A549 (cell line): ENCODE measurements around the gene CCDC83. TPM values are rescaled to one million over a fixed set of nuclear protein-coding genes. Genes with fewer than 3 reads are reported as not detected.

Experiments used
- ATAC-seq, 2 experiments: fragments of 200-7000 bp in 1 of 2; fragments of >200 bp in 1 of 2; cut with Nextera tagmentation in 1 of 2; cut with Tn5 transposase in 1 of 2; 3 replicates each; pipeline versions ENCODE4 v1.8.0 to v1.9.1; 2018 to 2020; ENCODE audit warnings: mild to moderate bottlenecking in 1 of 2, moderate library complexity in 1 of 2
- CTCF ChIA-PET: fragments of 300-600 bp; sonication (Branson Sonifier 250); formaldehyde crosslinking; extraction: SDS; loops from one replicate; lab custom pipeline; 2021; ENCODE audit warnings: antibody characterized with exemption, inconsistent platforms; lab: Yijun Ruan, JAX
- POLR2A ChIA-PET: fragments of 350-600 bp; formaldehyde crosslinking; extraction: SDS; loops from one replicate; lab custom pipeline; 2021; ENCODE audit warnings: antibody characterized with exemption, inconsistent platforms; lab: Yijun Ruan, JAX
- DNase-seq, 2 experiments: peaks; one replicate each; pipeline versions ENCODE4 v3.0.0 to v3.0.0-alpha.2; 2011 to 2016; ENCODE audit warnings: low read depth in 1 of 2, low spot score in 1 of 2
- FAIRE-seq: peaks from 2 replicates; lab custom pipeline; 2011; peaks lifted over from hg19 to GRCh38; lab: Jason Lieb, UNC
- H3K27ac ChIP-seq, 2 experiments: fragments of >200 bp; sonication (Bioruptor Twin); formaldehyde crosslinking; 3 replicates each; pipeline ENCODE4 v1.5.1; 2016 to 2017
- H3K4me1 ChIP-seq: fragments of >200 bp; sonication (Bioruptor Twin); formaldehyde crosslinking; 3 replicates; pipeline ENCODE4 v1.6.1; 2016
- H3K4me2 ChIP-seq: fragments of >200 bp; sonication (Bioruptor Twin); formaldehyde crosslinking; 3 replicates; pipeline ENCODE4 v1.6.1; 2016
- H3K4me3 ChIP-seq: fragments of >200 bp; sonication (Bioruptor Twin); formaldehyde crosslinking; 3 replicates; pipeline ENCODE4 v1.5.1; 2016
- H3K9me3 ChIP-seq: fragments of >200 bp; sonication (Bioruptor Twin); formaldehyde crosslinking; 3 replicates; pipeline ENCODE4 v1.6.1; 2016
- CBX2 ChIP-seq: fragments of 200-600 bp; sonication (generic); IDR thresholded peaks from 2 replicates; pipeline ENCODE4 v1.6.1; 2016; ENCODE audit warnings: low read depth, mild to moderate bottlenecking, borderline replicate concordance
- CEBPB ChIP-seq, 2 experiments: fragments of >200 bp in 1 of 2; sonication (Bioruptor Twin) in 1 of 2; formaldehyde crosslinking in 1 of 2; IDR thresholded peaks; 2 replicates each; pipeline ENCODE4 v1.6.1; 2012 to 2016
- CHD2 ChIP-seq: fragments of 150-350 bp; IDR thresholded peaks from 2 replicates; pipeline ENCODE4 v1.6.1; 2014; ENCODE audit warnings: low read length; ENCODE audit not compliant: partially characterized antibody
- CHD4 ChIP-seq: fragments of 200-600 bp; sonication (generic); IDR thresholded peaks from 2 replicates; pipeline ENCODE4 v1.6.1; 2016; ENCODE audit warnings: antibody characterized with exemption, mild to moderate bottlenecking, borderline replicate concordance
- FOSB ChIP-seq: fragments of 250-450 bp; sonication (Bioruptor Pico); IDR thresholded peaks from 2 replicates; pipeline ENCODE4 v1.5.0; 2020; ENCODE audit warnings: mild to moderate bottlenecking, moderate library complexity
- FOSL2 ChIP-seq, 2 experiments: fragments of 450-650 bp in 1 of 2; fragments of >200 bp in 1 of 2; sonication (Bioruptor Twin) in 1 of 2; formaldehyde crosslinking; IDR thresholded peaks; 2 replicates each; pipeline versions ENCODE4 v1.5.0 to v1.6.1; 2016 to 2020; ENCODE audit warnings: mild to moderate bottlenecking in 1 of 2, moderate library complexity in 1 of 2
- FOXS1 ChIP-seq: fragments of 250-450 bp; sonication (Bioruptor Pico); IDR thresholded peaks from 2 replicates; pipeline ENCODE4 v1.5.0; 2020; ENCODE audit warnings: mild to moderate bottlenecking, moderate library complexity
- HDAC2 ChIP-seq: fragments of 200-600 bp; sonication (generic); IDR thresholded peaks from 2 replicates; pipeline ENCODE4 v1.6.1; 2016
- HES2 ChIP-seq: fragments of >200 bp; sonication (Bioruptor Twin); formaldehyde crosslinking; IDR thresholded peaks from 2 replicates; pipeline ENCODE4 v1.6.1; 2016
- HOXA7 ChIP-seq: fragments of 250-450 bp; sonication (Bioruptor Pico); IDR thresholded peaks from 2 replicates; pipeline ENCODE4 v1.5.0; 2020; ENCODE audit warnings: mild to moderate bottlenecking, moderate library complexity
- HOXB13 ChIP-seq: fragments of 250-450 bp; sonication (Bioruptor Pico); IDR thresholded peaks from 2 replicates; pipeline ENCODE4 v1.5.0; 2020; ENCODE audit warnings: low read depth, mild to moderate bottlenecking, moderate library complexity
- KDM5A ChIP-seq: fragments of 200-600 bp; sonication (generic); IDR thresholded peaks from 2 replicates; pipeline ENCODE4 v1.6.1; 2016; ENCODE audit warnings: antibody characterized with exemption, mild to moderate bottlenecking
- MAFK ChIP-seq: fragments of 450-650 bp; IDR thresholded peaks from 2 replicates; pipeline ENCODE4 v1.6.1; 2014; ENCODE audit not compliant: partially characterized antibody
- MAX ChIP-seq: IDR thresholded peaks from 2 replicates; pipeline ENCODE4 v1.6.1; 2012
- MYC ChIP-seq: IDR thresholded peaks from 2 replicates; pipeline ENCODE4 v1.6.1; 2012; ENCODE audit warnings: mild to moderate bottlenecking, inconsistent platforms, low read length, improper control_type of control experiment, borderline replicate concordance
- NFE2L2 ChIP-seq: fragments of 150-350 bp; conservative IDR thresholded peaks from 2 replicates; pipeline ENCODE4 v1.6.1; 2014; ENCODE audit warnings: low read length
- PBX3 ChIP-seq: IDR thresholded peaks from 2 replicates; pipeline ENCODE4 v1.6.1; 2012
- PHF8 ChIP-seq: fragments of 200-600 bp; sonication (generic); IDR thresholded peaks from 2 replicates; pipeline ENCODE4 v1.6.1; 2016; ENCODE audit warnings: low read depth, mild to moderate bottlenecking, antibody characterized with exemption, moderate library complexity, borderline replicate concordance
- POLR2A ChIP-seq: IDR thresholded peaks from 2 replicates; pipeline ENCODE4 v1.6.1; 2012; ENCODE audit warnings: mild to moderate bottlenecking, low read length
- POLR2AphosphoS2 ChIP-seq: conservative IDR thresholded peaks from 2 replicates; pipeline ENCODE4 v1.6.1; 2012; ENCODE audit warnings: low read length, improper control_type of control experiment, inconsistent platforms
- RARB ChIP-seq: fragments of 250-450 bp; sonication (Bioruptor Pico); IDR thresholded peaks from 2 replicates; pipeline ENCODE4 v1.8.0; 2021; ENCODE audit warnings: mild to moderate bottlenecking, moderate library complexity
- RFX5 ChIP-seq: fragments of 450-650 bp; IDR thresholded peaks from 2 replicates; pipeline ENCODE4 v1.7.1; 2014; ENCODE audit warnings: antibody characterized with exemption, mild to moderate bottlenecking, moderate library complexity
- RNF2 ChIP-seq: fragments of 200-600 bp; sonication (generic); IDR thresholded peaks from 2 replicates; pipeline ENCODE4 v1.6.1; 2016; ENCODE audit warnings: low read depth, mild to moderate bottlenecking, antibody characterized with exemption, moderate library complexity, borderline replicate concordance
- SREBF2 ChIP-seq: fragments of 450-650 bp; IDR thresholded peaks from 2 replicates; pipeline ENCODE4 v1.6.1; 2014; ENCODE audit warnings: mild to moderate bottlenecking, moderate library complexity
- TFCP2L1 ChIP-seq: fragments of 250-450 bp; sonication (Bioruptor Pico); IDR thresholded peaks from 2 replicates; pipeline ENCODE4 v1.5.0; 2021; ENCODE audit warnings: mild to moderate bottlenecking
- WGBS: methylation state at CpG from one replicate; pipeline ENCODE4 v1.1.6; 2017; ENCODE audit errors: missing lambda C conversion rate; 5-methylcytosine and 5-hydroxymethylcytosine counted together
- polyA plus RNA-seq, 4 experiments: library from polyadenylated mRNA; depleted of rRNA in 3 of 4; stranded (reverse); fragments of >200 nt; fragmentation: RNase III in 1 of 4; extraction: RNeasy Plus Mini Kit Qiagen cat#74134 plus additional on column Dnase treatment in 1 of 4; gene quantifications; 2 replicates in 3 of 4; 3 replicates in 1 of 4; pipeline ENCODE4 v1.2.3, GENCODE V29; 2011 to 2017
- TF ChIP-seq, protein P1 (sequence below): fragments of >200 bp; sonication (Bioruptor Twin); formaldehyde crosslinking; IDR thresholded peaks from 3 replicates; pipeline ENCODE4 v1.6.1; 2016
- TF ChIP-seq, protein P2 (sequence below): fragments of 450-650 bp; IDR thresholded peaks from 2 replicates; pipeline ENCODE4 v1.6.1; 2014; ENCODE audit warnings: antibody characterized with exemption
- TF ChIP-seq, protein P3 (sequence below): fragments of 200-600 bp; sonication (generic); IDR thresholded peaks from 2 replicates; pipeline ENCODE4 v1.6.1; 2016; ENCODE audit warnings: antibody characterized with exemption, mild to moderate bottlenecking, moderate library complexity

Gene CCDC83
- polyA plus RNA-seq, 2 of the 4 experiments (the other 2 are of a cell fraction), result not detected

DNA sequence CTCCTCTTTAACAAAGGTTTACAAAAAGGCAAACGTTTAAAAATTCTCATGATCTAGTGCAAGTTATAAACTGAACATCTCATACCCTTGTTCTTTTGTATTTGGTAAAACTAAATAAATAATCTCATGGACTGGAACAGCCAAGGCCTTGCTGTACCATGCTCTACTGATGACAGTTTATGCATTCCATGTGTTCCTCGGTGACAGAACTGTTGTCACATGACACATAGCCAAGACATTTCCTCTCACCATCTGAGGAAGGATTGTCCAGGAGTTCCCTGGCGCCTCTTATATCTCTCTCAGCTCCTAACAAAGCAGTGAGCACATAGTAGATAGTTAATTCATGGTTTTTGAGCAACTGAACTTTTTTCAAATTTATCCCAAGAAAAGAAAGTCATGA, 12.6 kb downstream of the CCDC83 start:
- Histone ChIP-seq H3K4me3 (no peak overlapping the region), H3K4me2 (no peak overlapping the region), H3K4me1 (no peaks in the 10 kb centered on the region), H3K9me3 (no peaks in the 10 kb centered on the region), H3K27ac (no peak overlapping the region)
- ChIA-PET POLR2A (no interaction called here), CTCF (interaction anchor here (0.6 to 6.6 kb wide), 3 partner anchors 13 to 137 kb away, joined by 4 to 47 read pairs (median 4); partner anchors contain the start of gene CCDC83)
- TF ChIP-seq PBX3 (no peak), CEBPB (IDR thresholded peaks at IDR 0.05) (no peak), HOXA7 (CRISPR knock-in tag) (no peak), RARB (CRISPR knock-in tag) (no peak), HDAC2 (no peak), HOXB13 (no peak), POLR2AphosphoS2 (no peak), MYC (no peak), PHF8 (no peak), KDM5A (no peak), TFCP2L1 (CRISPR knock-in tag) (no peak), POLR2A (no peak), RNF2 (no peak), FOXS1 (no peak), MAFK (no peak), CBX2 (no peak), NFE2L2 (no peak), CHD2 (no peak)
- TF ChIP-seq, protein P1, sequence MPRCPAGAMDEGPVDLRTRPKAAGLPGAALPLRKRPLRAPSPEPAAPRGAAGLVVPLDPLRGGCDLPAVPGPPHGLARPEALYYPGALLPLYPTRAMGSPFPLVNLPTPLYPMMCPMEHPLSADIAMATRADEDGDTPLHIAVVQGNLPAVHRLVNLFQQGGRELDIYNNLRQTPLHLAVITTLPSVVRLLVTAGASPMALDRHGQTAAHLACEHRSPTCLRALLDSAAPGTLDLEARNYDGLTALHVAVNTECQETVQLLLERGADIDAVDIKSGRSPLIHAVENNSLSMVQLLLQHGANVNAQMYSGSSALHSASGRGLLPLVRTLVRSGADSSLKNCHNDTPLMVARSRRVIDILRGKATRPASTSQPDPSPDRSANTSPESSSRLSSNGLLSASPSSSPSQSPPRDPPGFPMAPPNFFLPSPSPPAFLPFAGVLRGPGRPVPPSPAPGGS, result no peak
- TF ChIP-seq, protein P2, sequence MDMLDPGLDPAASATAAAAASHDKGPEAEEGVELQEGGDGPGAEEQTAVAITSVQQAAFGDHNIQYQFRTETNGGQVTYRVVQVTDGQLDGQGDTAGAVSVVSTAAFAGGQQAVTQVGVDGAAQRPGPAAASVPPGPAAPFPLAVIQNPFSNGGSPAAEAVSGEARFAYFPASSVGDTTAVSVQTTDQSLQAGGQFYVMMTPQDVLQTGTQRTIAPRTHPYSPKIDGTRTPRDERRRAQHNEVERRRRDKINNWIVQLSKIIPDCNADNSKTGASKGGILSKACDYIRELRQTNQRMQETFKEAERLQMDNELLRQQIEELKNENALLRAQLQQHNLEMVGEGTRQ, result no peak
- no peak for DNase-seq
- 43% methylated on average over 3 of the region's 3 CpGs for WGBS
- no peak for FAIRE-seq
- no peak for ATAC-seq

- ATAC-seq, result no peak
- H3K9me3 ChIP-seq, result no peaks in the 10 kb centered on the region
- TF ChIP-seq KDM5A, result no peak
- TF ChIP-seq HES2, result no peak
- TF ChIP-seq POLR2AphosphoS2, result no peak
- no peak for TF ChIP-seq HDAC2
- TF ChIP-seq, all 56 proteins: peak for 0
- Histone ChIP-seq H3K4me1 (peaks cover 9% of the 10 kb centered on the region), H3K4me2 (no peak overlapping the region), H3K4me3 (no peak overlapping the region), H3K27ac (no peak overlapping the region)
- DNase-seq (no peak), FAIRE-seq (no peak)
- POLR2A ChIA-PET, result no interaction called here
- 93% methylated on average over 2 of the region's 2 CpGs for WGBS
- CTCF ChIA-PET, result no interaction called here
Observed at GRCh38 chr11:85869781-85870180, 14.6 kb downstream of the CCDC83 start.

DNA sequence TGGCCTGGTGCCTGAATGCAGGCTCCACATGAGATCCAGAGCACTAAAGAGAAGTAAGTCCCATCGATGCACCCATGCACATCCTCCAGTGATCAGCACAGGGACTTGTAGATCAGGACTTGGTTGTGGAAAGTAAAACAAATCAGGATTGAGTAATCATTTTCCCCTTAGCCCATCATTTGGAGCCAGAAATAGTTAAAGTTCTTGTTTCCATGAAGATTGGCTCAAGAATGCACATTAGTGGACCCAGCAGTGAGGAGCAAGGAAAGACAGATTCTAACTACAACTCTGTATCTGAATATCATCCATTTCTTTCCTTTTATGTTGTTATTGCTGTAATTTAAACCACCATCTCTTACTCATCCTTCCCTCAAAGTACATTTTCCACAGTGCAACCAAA, 19.1 kb downstream of the CCDC83 start:
- TF ChIP-seq POLR2A, result no peak
- TF ChIP-seq CHD2, result no peak
- TF ChIP-seq, protein P3, sequence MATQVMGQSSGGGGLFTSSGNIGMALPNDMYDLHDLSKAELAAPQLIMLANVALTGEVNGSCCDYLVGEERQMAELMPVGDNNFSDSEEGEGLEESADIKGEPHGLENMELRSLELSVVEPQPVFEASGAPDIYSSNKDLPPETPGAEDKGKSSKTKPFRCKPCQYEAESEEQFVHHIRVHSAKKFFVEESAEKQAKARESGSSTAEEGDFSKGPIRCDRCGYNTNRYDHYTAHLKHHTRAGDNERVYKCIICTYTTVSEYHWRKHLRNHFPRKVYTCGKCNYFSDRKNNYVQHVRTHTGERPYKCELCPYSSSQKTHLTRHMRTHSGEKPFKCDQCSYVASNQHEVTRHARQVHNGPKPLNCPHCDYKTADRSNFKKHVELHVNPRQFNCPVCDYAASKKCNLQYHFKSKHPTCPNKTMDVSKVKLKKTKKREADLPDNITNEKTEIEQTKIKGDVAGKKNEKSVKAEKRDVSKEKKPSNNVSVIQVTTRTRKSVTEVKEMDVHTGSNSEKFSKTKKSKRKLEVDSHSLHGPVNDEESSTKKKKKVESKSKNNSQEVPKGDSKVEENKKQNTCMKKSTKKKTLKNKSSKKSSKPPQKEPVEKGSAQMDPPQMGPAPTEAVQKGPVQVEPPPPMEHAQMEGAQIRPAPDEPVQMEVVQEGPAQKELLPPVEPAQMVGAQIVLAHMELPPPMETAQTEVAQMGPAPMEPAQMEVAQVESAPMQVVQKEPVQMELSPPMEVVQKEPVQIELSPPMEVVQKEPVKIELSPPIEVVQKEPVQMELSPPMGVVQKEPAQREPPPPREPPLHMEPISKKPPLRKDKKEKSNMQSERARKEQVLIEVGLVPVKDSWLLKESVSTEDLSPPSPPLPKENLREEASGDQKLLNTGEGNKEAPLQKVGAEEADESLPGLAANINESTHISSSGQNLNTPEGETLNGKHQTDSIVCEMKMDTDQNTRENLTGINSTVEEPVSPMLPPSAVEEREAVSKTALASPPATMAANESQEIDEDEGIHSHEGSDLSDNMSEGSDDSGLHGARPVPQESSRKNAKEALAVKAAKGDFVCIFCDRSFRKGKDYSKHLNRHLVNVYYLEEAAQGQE, result no peak
- no peak for TF ChIP-seq MAX
- TF ChIP-seq SREBF2, result no peak
- no peak for TF ChIP-seq RFX5
- no peak for TF ChIP-seq RARB (CRISPR knock-in tag)
- no peak for TF ChIP-seq FOSL2 (IDR thresholded peaks at IDR 0.05)
- TF ChIP-seq FOSL2 (CRISPR knock-in tag; IDR thresholded peaks at IDR 0.05), result no peak
- TF ChIP-seq HOXA7 (CRISPR knock-in tag), result no peak
- TF ChIP-seq CHD4, result no peak
- no peak for TF ChIP-seq FOSB (CRISPR knock-in tag)
- TF ChIP-seq, all 56 proteins: peak for 0
- CTCF ChIA-PET, result interaction anchor here (0.9 to 1.3 kb wide), 3 partner anchors 10 to 20 kb away, joined by 3 read pairs; partner anchors contain the start of gene CCDC83

More for the DNA sequence above, 19.1 kb downstream of the CCDC83 start:
- POLR2A ChIA-PET, result no interaction called here
- FAIRE-seq (no peak), DNase-seq (no peak), ATAC-seq (peak in 1 of 2 experiments; percentile 31; a peak in 2 of 6 replicates)
- peaks cover 26% of the 10 kb centered on the region for H3K4me1 ChIP-seq
- H3K9me3 ChIP-seq, result no peaks in the 10 kb centered on the region
- H3K27ac ChIP-seq, result 0 out of 6 replicates have a peak overlapping the region, but pooled peaks of 1 of the 2 experiments have one; percentile 10
- H3K4me2 ChIP-seq, result no peak overlapping the region; the same call in 2 of the 3 replicates
- 56% methylated on average over 1 of the region's 1 CpG for WGBS
- no peak overlapping the region for H3K4me3 ChIP-seq
